Sigmoid colon (tissue), 4 donors: Measurements from ENCODE around the gene MLEC.

ENCODE experiments used
- EP300 ChIP-seq, 4 donors: sonication (generic); formaldehyde crosslinking; IDR thresholded peaks; one replicate each; pipeline ENCODE4 v1.6.1; 2017; ENCODE audit warnings: antibody characterized with exemption in 4 of 4
- TF ChIP-seq, protein P1 (sequence below), 4 experiments: fragments of 450-650 bp in 3 of 4; fragments of 200-600 bp in 1 of 4; IDR thresholded peaks; one replicate each; pipeline ENCODE4 v1.5.1; 2016 to 2019; ENCODE audit warnings: antibody characterized with exemption in 4 of 4, mild to moderate bottlenecking in 3 of 4, moderate library complexity in 2 of 4

- TF ChIP-seq, protein P1, sequence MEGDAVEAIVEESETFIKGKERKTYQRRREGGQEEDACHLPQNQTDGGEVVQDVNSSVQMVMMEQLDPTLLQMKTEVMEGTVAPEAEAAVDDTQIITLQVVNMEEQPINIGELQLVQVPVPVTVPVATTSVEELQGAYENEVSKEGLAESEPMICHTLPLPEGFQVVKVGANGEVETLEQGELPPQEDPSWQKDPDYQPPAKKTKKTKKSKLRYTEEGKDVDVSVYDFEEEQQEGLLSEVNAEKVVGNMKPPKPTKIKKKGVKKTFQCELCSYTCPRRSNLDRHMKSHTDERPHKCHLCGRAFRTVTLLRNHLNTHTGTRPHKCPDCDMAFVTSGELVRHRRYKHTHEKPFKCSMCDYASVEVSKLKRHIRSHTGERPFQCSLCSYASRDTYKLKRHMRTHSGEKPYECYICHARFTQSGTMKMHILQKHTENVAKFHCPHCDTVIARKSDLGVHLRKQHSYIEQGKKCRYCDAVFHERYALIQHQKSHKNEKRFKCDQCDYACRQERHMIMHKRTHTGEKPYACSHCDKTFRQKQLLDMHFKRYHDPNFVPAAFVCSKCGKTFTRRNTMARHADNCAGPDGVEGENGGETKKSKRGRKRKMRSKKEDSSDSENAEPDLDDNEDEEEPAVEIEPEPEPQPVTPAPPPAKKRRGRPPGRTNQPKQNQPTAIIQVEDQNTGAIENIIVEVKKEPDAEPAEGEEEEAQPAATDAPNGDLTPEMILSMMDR (IDR thresholded peaks at IDR 0.05) = no peak
- TF ChIP-seq EP300 (IDR thresholded peaks at IDR 0.05) = no peak
Measured at GRCh38 chr12:120663741-120664140, 23.2 kb upstream of the MLEC start.
